Chondrocyte (in vitro differentiated cells): ENCODE measurements around the gene LPP. TPM values are rescaled to one million over a fixed set of nuclear protein-coding genes. Genes with fewer than 3 reads are reported as not detected.

ENCODE experiments used
- DNase-seq: peaks from one replicate; pipeline ENCODE4 v3.0.0; 2021; ENCODE audit warnings: mixed read lengths, low spot score
- H3K27ac Mint-ChIP-seq: one replicate; pipeline ENCODE4 v1.8.0; 2021; ENCODE audit warnings: mild to moderate bottlenecking, moderate library complexity, mixed read lengths; ENCODE audit not compliant: unreplicated experiment
- H3K27me3 Mint-ChIP-seq: 2 replicates; pipeline ENCODE4 v1.8.0; 2021; ENCODE audit warnings: low read depth, mixed read lengths
- H3K36me3 Mint-ChIP-seq: 2 replicates; pipeline ENCODE4 v1.8.0; 2021; ENCODE audit warnings: low read depth, mixed read lengths
- H3K4me1 Mint-ChIP-seq: 2 replicates; pipeline ENCODE4 v1.8.0; 2021; ENCODE audit warnings: low read depth, mild to moderate bottlenecking, mixed read lengths
- H3K4me3 Mint-ChIP-seq: one replicate; pipeline ENCODE4 v1.8.0; 2021; ENCODE audit warnings: mild to moderate bottlenecking, moderate library complexity, mixed read lengths; ENCODE audit not compliant: unreplicated experiment
- H3K9me3 Mint-ChIP-seq: 2 replicates; pipeline ENCODE4 v1.8.0; 2021; ENCODE audit warnings: low read depth, mixed read lengths
- total RNA-seq: library from RNA; stranded (reverse); gene quantifications from 3 replicates; pipeline ENCODE4 v1.2.1, GENCODE V29; 2021
- TF ChIP-seq, protein P1 (sequence below): fragments of 200-600 bp; sonication (generic); IDR thresholded peaks from 2 replicates; pipeline ENCODE4 v1.5.0; 2021; ENCODE audit warnings: antibody characterized with exemption, mild to moderate bottlenecking, moderate library complexity

LPP gene
- total RNA-seq, 1 donor from 2014 or later, result 295 TPM

DNA sequence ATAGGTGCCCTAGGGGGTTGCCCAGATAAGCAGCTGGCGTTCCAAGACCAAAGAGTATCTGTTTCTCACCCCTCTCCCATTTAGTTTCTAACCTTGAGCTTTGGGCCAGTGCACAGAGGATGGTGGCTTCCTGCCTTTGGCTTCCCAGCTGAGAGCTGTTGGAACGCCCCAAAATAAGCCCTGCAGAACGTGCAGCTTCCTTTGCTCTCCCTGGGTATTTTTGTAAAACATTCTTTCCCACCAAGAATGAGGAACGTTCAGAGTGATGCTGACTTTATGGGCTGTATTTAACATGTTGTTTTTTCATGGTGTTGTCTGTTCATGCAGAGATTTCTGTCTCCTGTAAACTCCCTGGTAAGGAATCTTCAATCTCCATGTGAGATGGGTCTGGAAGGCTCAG lies 63.8 kb downstream of the LPP start:
- Mint-ChIP-seq H3K4me3 (peak overlapping the region; percentile 7), H3K9me3 (no peaks in the 10 kb centered on the region), H3K27ac (peak overlapping the region; percentile 86), H3K27me3 (no peaks in the 10 kb centered on the region), H3K36me3 (peaks cover 10% of the 10 kb centered on the region), H3K4me1 (peaks cover 88% of the 10 kb centered on the region)
- TF ChIP-seq, protein P1, sequence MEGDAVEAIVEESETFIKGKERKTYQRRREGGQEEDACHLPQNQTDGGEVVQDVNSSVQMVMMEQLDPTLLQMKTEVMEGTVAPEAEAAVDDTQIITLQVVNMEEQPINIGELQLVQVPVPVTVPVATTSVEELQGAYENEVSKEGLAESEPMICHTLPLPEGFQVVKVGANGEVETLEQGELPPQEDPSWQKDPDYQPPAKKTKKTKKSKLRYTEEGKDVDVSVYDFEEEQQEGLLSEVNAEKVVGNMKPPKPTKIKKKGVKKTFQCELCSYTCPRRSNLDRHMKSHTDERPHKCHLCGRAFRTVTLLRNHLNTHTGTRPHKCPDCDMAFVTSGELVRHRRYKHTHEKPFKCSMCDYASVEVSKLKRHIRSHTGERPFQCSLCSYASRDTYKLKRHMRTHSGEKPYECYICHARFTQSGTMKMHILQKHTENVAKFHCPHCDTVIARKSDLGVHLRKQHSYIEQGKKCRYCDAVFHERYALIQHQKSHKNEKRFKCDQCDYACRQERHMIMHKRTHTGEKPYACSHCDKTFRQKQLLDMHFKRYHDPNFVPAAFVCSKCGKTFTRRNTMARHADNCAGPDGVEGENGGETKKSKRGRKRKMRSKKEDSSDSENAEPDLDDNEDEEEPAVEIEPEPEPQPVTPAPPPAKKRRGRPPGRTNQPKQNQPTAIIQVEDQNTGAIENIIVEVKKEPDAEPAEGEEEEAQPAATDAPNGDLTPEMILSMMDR, result no peak
- DNase-seq, result no peak

DNA sequence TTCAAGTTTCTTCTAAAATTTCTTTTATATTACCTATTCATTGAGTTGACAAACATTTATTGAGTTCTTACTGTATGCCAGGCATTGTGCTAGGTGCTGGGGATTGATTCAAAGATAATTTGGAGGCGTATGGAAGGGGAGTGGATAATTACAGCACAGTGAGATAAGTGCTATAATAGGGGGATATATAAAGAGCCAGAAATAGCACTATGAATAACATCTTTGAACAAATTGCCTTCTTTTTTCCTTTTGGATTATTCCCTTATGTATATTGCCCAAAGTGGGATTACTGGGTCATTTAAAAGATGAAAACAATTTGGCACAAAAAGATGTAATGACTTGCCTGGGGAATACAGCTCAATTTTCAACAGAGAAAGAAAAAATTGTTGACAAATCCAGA lies 64.6 kb downstream of the LPP start:
- DNase-seq, result no peak
- TF ChIP-seq, protein P1, result no peak
- H3K4me3 Mint-ChIP-seq, result no peak overlapping the region
- no peaks in the 10 kb centered on the region for H3K27me3 Mint-ChIP-seq
- H3K9me3 Mint-ChIP-seq, result no peaks in the 10 kb centered on the region
- peaks cover 88% of the 10 kb centered on the region for H3K4me1 Mint-ChIP-seq
- H3K36me3 Mint-ChIP-seq, result peaks cover 11% of the 10 kb centered on the region
- peak overlapping the region; percentile 86 for H3K27ac Mint-ChIP-seq

DNA sequence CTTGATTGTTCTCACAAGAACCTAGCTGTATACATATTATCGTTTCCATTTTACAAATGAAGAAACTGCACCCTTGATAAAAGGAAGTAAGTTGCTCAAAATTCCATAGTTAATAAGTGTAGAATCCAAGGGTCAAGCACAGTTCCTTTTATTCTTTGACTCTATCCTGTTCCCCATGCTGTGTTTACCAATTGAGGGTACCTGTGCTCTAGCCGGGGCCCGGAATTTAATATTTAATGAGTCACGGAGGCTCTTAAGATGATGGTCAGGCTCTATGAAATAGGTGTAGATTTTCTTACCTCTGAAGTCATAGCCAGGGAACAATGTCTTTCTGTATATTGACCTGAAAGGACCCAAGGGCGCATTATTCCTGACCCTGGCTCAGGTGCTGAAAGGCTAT lies 65.2 kb downstream of the LPP start:
- Mint-ChIP-seq H3K4me3 (no peak overlapping the region), H3K27ac (peak overlapping the region; percentile 38), H3K36me3 (peaks cover 14% of the 10 kb centered on the region), H3K9me3 (no peaks in the 10 kb centered on the region), H3K4me1 (peaks cover 88% of the 10 kb centered on the region), H3K27me3 (no peaks in the 10 kb centered on the region)
- TF ChIP-seq, protein P1, result no peak
- DNase-seq, result no peak

DNA sequence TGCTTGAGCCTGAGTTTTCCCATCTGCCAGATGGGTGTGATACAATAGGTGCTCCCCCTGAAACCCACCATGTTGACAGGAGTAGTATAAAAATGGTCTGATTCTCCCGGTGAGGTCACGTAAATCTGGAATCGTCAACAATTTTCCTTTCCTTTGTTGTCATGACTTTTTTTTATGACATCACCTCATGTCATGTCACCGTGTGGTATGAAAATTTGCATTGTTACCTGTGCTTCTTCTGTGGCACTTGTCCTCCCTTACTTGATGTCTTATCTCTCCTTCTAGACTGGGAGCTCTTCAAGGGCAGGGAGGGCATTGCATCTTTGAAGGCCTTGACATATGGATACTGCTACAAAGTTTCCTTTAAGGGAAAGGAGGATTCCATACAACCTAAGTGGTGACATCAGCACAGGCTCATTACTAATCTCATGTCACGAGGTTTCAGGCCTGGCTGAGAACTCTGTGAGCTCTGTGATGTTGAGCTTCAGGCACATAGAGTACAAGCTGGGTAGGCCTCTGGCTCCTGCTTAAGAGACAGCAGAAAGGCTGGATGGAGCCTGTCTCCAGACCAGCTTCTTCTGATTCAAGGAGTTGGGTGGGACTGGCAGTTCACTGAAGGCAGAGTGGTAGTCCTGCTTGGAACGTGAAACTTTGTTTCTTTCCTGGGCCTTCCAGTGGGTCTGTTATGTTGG lies 66.3 kb downstream of the LPP start:
- TF ChIP-seq, protein P1, result no peak
- Mint-ChIP-seq H3K36me3 (peaks cover 15% of the 10 kb centered on the region), H3K9me3 (no peaks in the 10 kb centered on the region), H3K27me3 (no peaks in the 10 kb centered on the region), H3K27ac (peak overlapping the region; percentile 71), H3K4me1 (peaks cover 79% of the 10 kb centered on the region), H3K4me3 (no peak overlapping the region)
- no peak for DNase-seq

DNA sequence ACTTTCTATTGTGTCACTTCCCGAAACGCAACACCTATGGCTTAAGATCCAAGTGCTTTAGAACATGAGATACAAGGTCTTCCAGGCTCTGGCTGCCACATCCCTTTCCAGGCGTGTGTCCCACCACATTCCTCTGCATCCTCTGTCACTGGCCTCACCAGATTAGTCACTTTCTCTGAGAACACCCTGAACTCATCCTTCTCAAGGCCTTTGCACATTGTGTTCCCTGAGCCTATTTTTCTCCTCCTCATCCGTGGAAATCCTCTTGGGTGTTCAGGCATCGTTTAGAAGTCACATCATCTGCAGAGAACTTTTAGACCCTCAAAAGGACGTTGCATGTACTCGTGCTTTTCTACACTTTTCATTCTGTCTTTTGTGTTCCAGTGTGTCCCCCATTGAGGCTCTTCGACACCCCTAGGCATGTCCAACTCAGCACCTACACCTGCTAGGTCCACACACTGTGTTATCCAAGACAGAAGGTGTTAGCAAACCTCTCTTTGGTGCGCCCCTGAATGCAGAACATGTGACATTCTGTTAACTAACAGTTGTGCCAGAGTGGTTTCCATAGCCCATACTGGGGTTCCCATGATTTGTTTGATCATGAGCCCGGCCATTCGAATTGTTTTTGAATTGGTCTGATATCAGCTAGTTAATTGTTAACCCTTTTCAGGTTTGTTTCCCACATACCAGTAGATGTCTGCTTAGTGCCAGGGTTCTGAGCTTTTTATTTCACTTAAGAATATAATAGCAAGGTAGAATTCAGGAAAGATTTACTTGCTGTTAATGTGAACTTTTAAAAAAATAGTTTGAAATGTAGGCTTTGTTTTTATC lies 67.2 kb downstream of the LPP start:
- Mint-ChIP-seq H3K36me3 (peaks cover 14% of the 10 kb centered on the region), H3K27ac (peak overlapping the region; percentile 71), H3K4me3 (no peak overlapping the region), H3K27me3 (no peaks in the 10 kb centered on the region), H3K4me1 (peaks cover 75% of the 10 kb centered on the region), H3K9me3 (no peaks in the 10 kb centered on the region)
- DNase-seq, result no peak
- TF ChIP-seq, protein P1, result no peak
